HepG2 (cell line): ENCODE results near the gene OPN1SW. TPM values are rescaled to one million over a fixed set of nuclear protein-coding genes. Genes with fewer than 3 reads are reported as not detected.

Experiments used
- ATAC-seq: fragments of 200-7000 bp; cut with Tn5 transposase; 3 replicates; pipeline ENCODE4 v1.9.1; 2020; ENCODE audit warnings: mild to moderate bottlenecking, moderate library complexity
- BruUV-seq: library from RNA; stranded (reverse); fragments of 400-500 nt; replicated peaks from 2 replicates; lab custom pipeline; 2021; lab: Mats Ljungman, UMichigan
- CTCF ChIA-PET: fragments of 300-600 bp; formaldehyde crosslinking; extraction: SDS; loops from one replicate; lab custom pipeline; 2021; ENCODE audit warnings: low total read pairs, inconsistent platforms, low intra/inter-chr PET ratio; lab: Yijun Ruan, JAX
- POLR2A ChIA-PET: fragments of 350-600 bp; sonication (Branson Sonifier 250); formaldehyde crosslinking; loops from one replicate; lab custom pipeline; 2020; ENCODE audit warnings: antibody characterized with exemption, inconsistent platforms; lab: Yijun Ruan, JAX
- DNase-seq: peaks from one replicate; pipeline ENCODE4 v3.0.0-alpha.2; 2015; ENCODE audit warnings: low spot score
- FAIRE-seq: peaks from 3 replicates; lab custom pipeline; 2011; peaks lifted over from hg19 to GRCh38; lab: Jason Lieb, UNC
- H2AFZ ChIP-seq: one replicate; pipeline ENCODE4 v1.6.1; 2011; ENCODE audit warnings: low read length, inconsistent platforms
- H3K27ac ChIP-seq: fragments of 300-600 bp; 3 replicates; pipeline ENCODE4 v1.8.0; 2011; ENCODE audit warnings: mixed run types, mild to moderate bottlenecking, mixed read lengths, low read length, inconsistent platforms; ENCODE audit not compliant: insufficient read depth; ENCODE audit errors: extremely low read length
- H3K27me3 ChIP-seq, 2 experiments: fragments of 200-600 bp in 1 of 2; 2 replicates in 1 of 2; 3 replicates in 1 of 2; pipeline versions ENCODE4 v1.6.0 to v1.8.0; 2011; ENCODE audit warnings: low read length in 2 of 2, mild to moderate bottlenecking in 2 of 2, moderate library complexity in 2 of 2, inconsistent platforms in 1 of 2; ENCODE audit not compliant: insufficient read depth in 2 of 2, control insufficient read depth in 1 of 2
- H3K36me3 ChIP-seq, 2 experiments: fragments of 200-600 bp in 1 of 2; replicated peaks in 1 of 2; 2 replicates in 1 of 2; 3 replicates in 1 of 2; pipeline versions ENCODE4 v1.5.1 to v1.8.0; 2011; ENCODE audit warnings: low read length in 2 of 2, inconsistent platforms in 1 of 2; ENCODE audit not compliant: insufficient read depth in 2 of 2, control insufficient read depth in 1 of 2
- H3K4me1 ChIP-seq: 2 replicates; pipeline ENCODE4 v1.5.1; 2012; ENCODE audit warnings: low read length, inconsistent platforms; ENCODE audit not compliant: insufficient read depth
- H3K4me2 ChIP-seq: 2 replicates; pipeline ENCODE4 v1.6.0; 2011; ENCODE audit warnings: low read depth, low read length, inconsistent platforms
- H3K4me3 ChIP-seq, 3 experiments: fragments of 200-600 bp in 1 of 3; sonication (generic), shearing (Covaris generic) in 1 of 3; replicated peaks in 1 of 3; 2 replicates each; pipeline ENCODE4 v1.5.1; 2011 to 2016; ENCODE audit warnings: low read length in 3 of 3, inconsistent platforms in 2 of 3, low read depth in 2 of 3, mild to moderate bottlenecking in 2 of 3, control low read depth in 1 of 3, mixed read lengths in 1 of 3; ENCODE audit not compliant: insufficient read depth in 1 of 3
- H3K79me2 ChIP-seq: one replicate; pipeline ENCODE4 v1.6.1; 2011; ENCODE audit warnings: low read length, inconsistent platforms; ENCODE audit not compliant: insufficient read depth
- H3K9ac ChIP-seq: 2 replicates; pipeline ENCODE4 v1.6.0; 2011; ENCODE audit warnings: mild to moderate bottlenecking, low read depth, low read length, inconsistent platforms; ENCODE audit not compliant: insufficient read depth
- H3K9me3 ChIP-seq: 2 replicates; pipeline ENCODE4 v1.5.1; 2012; ENCODE audit warnings: mild to moderate bottlenecking, low read length
- H4K20me1 ChIP-seq: 2 replicates; pipeline ENCODE4 v1.6.0; 2011; ENCODE audit warnings: inconsistent platforms, mild to moderate bottlenecking, low read length, moderate library complexity; ENCODE audit not compliant: insufficient read depth
- DZIP1 ChIP-seq: sonication (generic); formaldehyde crosslinking; IDR thresholded peaks from 2 replicates; pipeline ENCODE4 v1.5.0; 2020; ENCODE audit warnings: mild to moderate bottlenecking, missing genetic modification reagents
- ELK4 ChIP-seq: sonication (generic); formaldehyde crosslinking; IDR thresholded peaks from 2 replicates; pipeline ENCODE4 v1.9.0; 2021; ENCODE audit warnings: missing genetic modification reagents, borderline replicate concordance
- FUBP1 ChIP-seq: sonication (generic); formaldehyde crosslinking; IDR thresholded peaks from 2 replicates; pipeline ENCODE4 v1.5.1; 2020; ENCODE audit warnings: missing genetic modification reagents, mild to moderate bottlenecking, borderline replicate concordance
- GATA4 ChIP-seq: sonication (generic); IDR thresholded peaks from 2 replicates; pipeline ENCODE4 v1.6.1; 2016; ENCODE audit warnings: antibody characterized with exemption, low read depth, borderline replicate concordance
- KDM5B ChIP-seq: sonication (generic); formaldehyde crosslinking; IDR thresholded peaks from 2 replicates; pipeline ENCODE4 v1.4.0; 2020; ENCODE audit warnings: missing genetic modification reagents, mild to moderate bottlenecking, borderline replicate concordance
- MEIS2 ChIP-seq: sonication (generic); formaldehyde crosslinking; IDR thresholded peaks from 2 replicates; pipeline ENCODE4 v1.9.0; 2021; ENCODE audit warnings: mild to moderate bottlenecking, missing genetic modification reagents
- NFE2 ChIP-seq: sonication (generic); formaldehyde crosslinking; IDR thresholded peaks from 2 replicates; pipeline ENCODE4 v1.4.0; 2020; ENCODE audit warnings: missing genetic modification reagents
- TOE1 ChIP-seq: sonication (generic); formaldehyde crosslinking; IDR thresholded peaks from 2 replicates; pipeline ENCODE4 v1.4.0; 2020; ENCODE audit warnings: mild to moderate bottlenecking, missing genetic modification reagents
- ZBTB7A ChIP-seq: sonication (generic); formaldehyde crosslinking; IDR thresholded peaks from 2 replicates; pipeline ENCODE4 v1.8.0; 2022; ENCODE audit warnings: mild to moderate bottlenecking, missing genetic modification reagents
- ZNF431 ChIP-seq: sonication (generic); formaldehyde crosslinking; IDR thresholded peaks from 2 replicates; pipeline ENCODE4 v1.9.0; 2022; ENCODE audit warnings: missing genetic modification reagents, low read depth, mild to moderate bottlenecking, borderline replicate concordance
- ZNF567 ChIP-seq: sonication (generic); formaldehyde crosslinking; IDR thresholded peaks from 2 replicates; pipeline ENCODE4 v1.8.1; 2023; ENCODE audit warnings: mild to moderate bottlenecking, missing genetic modification reagents, borderline replicate concordance
- ZNF710 ChIP-seq: sonication (generic); formaldehyde crosslinking; IDR thresholded peaks from 2 replicates; pipeline ENCODE4 v1.5.0; 2020; ENCODE audit warnings: mild to moderate bottlenecking, missing genetic modification reagents, borderline replicate concordance
- ZNF782 ChIP-seq: sonication (generic); formaldehyde crosslinking; IDR thresholded peaks from 2 replicates; pipeline ENCODE4 v1.4.0; 2020; ENCODE audit warnings: missing genetic modification reagents, mild to moderate bottlenecking, borderline replicate concordance
- WGBS: methylation state at CpG from one replicate; pipeline ENCODE4 v1.1.6; 2017; ENCODE audit warnings: low lambda C conversion rate; 5-methylcytosine and 5-hydroxymethylcytosine counted together
- in situ Hi-C: cut with HindIII; loops from 2 replicates; pipeline ENCODE4 v1.10.0; 2017; ENCODE audit warnings: low pct_unique_long_range_greater_than_20kb; ENCODE audit not compliant: extremely low pct_ligation_motif_present
- intact Hi-C: fragments of 100-400 bp; cut with micrococcal nuclease; formaldehyde crosslinking; loops from one replicate; pipeline ENCODE4 v1.10.0; 2022; ENCODE audit not compliant: unreplicated experiment
- polyA plus RNA-seq, 8 experiments: library from polyadenylated mRNA; depleted of rRNA in 3 of 8; stranded (reverse) in 7 of 8; unstranded in 1 of 8; fragments of >200 nt; fragmentation: Illumina TruSeq in 4 of 8; extraction: Trizol in 4 of 8; gene quantifications; 2 replicates each; pipeline versions ENCODE4 v1.2.1 to v1.2.3, GENCODE V29; 2011 to 2016; ENCODE audit warnings: low read depth in 4 of 8, missing spikeins in 1 of 8, mixed read lengths in 1 of 8; ENCODE audit not compliant: insufficient read depth in 1 of 8
- total RNA-seq, 5 experiments: library from RNA; depleted of rRNA; stranded (reverse); fragments of >200 nt; fragmentation: Illumina TruSeq; extraction: Trizol; gene quantifications; 2 replicates each; pipeline ENCODE4 v1.2.3, GENCODE V29; 2016; ENCODE audit warnings: low read depth in 1 of 5

OPN1SW gene
- total and polyA plus RNA-seq, 2 of the 13 experiments (the other 11 are each of a cell fraction or from before 2014, with no cell fraction given) = not detected

GRCh38 chr7:128755075-128755818 lies 20.3 kb downstream of the OPN1SW start:
- H3K27me3 ChIP-seq = no peaks in the 10 kb centered on the region
- intact Hi-C loops = no loop called here
- no peaks in the 10 kb centered on the region for H3K4me1 ChIP-seq
- POLR2A ChIA-PET = interaction anchor here (1.0 kb wide), 1 partner anchor 15 kb away, joined by 3 read pairs; no protein-coding TSS in a partner anchor
- no peak overlapping the region for H3K4me2 ChIP-seq
- no peak overlapping the region for H3K9ac ChIP-seq
- ATAC-seq = no peak
- H3K79me2 ChIP-seq = peaks cover 16% of the 10 kb centered on the region
- TF ChIP-seq ELK4 = no peak
- TF ChIP-seq ZNF431 (CRISPR knock-in tag) = no peak
- TF ChIP-seq TOE1 (CRISPR knock-in tag) = no peak
- TF ChIP-seq ZBTB7A = no peak
- no peak for TF ChIP-seq NFE2 (CRISPR knock-in tag)
- TF ChIP-seq GATA4 = no peak
- no peak for TF ChIP-seq ZNF710 (CRISPR knock-in tag)
- TF ChIP-seq DZIP1 = no peak
- no peak for TF ChIP-seq MEIS2 (CRISPR knock-in tag)
- no peak for TF ChIP-seq ZNF567
- TF ChIP-seq ZNF782 = no peak
- no peak for TF ChIP-seq FUBP1 (CRISPR knock-in tag)
- no peak for TF ChIP-seq KDM5B (CRISPR knock-in tag)
- TF ChIP-seq, all 625 proteins: peak for 0
- in situ Hi-C loops = no loop called here
- DNase-seq (no peak), FAIRE-seq (no peak)
- Histone ChIP-seq H4K20me1 (peaks cover 23% of the 10 kb centered on the region), H2AFZ (no peak overlapping the region), H3K27ac (no peak overlapping the region), H3K9me3 (no peaks in the 10 kb centered on the region), H3K36me3 (peaks cover 18 to 93% of the 10 kb centered on the region in 2 experiments), H3K4me3 (no peak overlapping the region)
- no TSS peak for BruUV-seq
- 100% methylated on average over 2 of the region's 2 CpGs for whole genome bisulfite sequencing
- CTCF ChIA-PET = no interaction called here
